Measurements from ENCODE around the gene RNF224.
A peak's percentile ranks its signal among the peaks of the same experiment; 100 is the strongest.
"Not testable (repeated sequence)": the region's sequence is repeated elsewhere in the genome, so short reads cannot be mapped to it uniquely, and the experiment has no call there.

Gene RNF224

GRCh38 chr9:137240318-137240840 is 13.1 kb downstream of the RNF224 start:
- Mint-ChIP-seq H3K27ac (peak overlapping the region; percentile 90), H3K36me3 (ENCODE audit: low read depth) (peaks cover 39% of the 10 kb centered on the region), H3K4me1 (ENCODE audit: low read depth) (peaks cover 57% of the 10 kb centered on the region), H3K4me3 (peak overlapping the region; percentile 78), H3K27me3 (peaks cover 7% of the 10 kb centered on the region), H3K9me3 (no peaks in the 10 kb centered on the region)
- intact Hi-C loops (cut with micrococcal nuclease), result no loop called here

DNA sequence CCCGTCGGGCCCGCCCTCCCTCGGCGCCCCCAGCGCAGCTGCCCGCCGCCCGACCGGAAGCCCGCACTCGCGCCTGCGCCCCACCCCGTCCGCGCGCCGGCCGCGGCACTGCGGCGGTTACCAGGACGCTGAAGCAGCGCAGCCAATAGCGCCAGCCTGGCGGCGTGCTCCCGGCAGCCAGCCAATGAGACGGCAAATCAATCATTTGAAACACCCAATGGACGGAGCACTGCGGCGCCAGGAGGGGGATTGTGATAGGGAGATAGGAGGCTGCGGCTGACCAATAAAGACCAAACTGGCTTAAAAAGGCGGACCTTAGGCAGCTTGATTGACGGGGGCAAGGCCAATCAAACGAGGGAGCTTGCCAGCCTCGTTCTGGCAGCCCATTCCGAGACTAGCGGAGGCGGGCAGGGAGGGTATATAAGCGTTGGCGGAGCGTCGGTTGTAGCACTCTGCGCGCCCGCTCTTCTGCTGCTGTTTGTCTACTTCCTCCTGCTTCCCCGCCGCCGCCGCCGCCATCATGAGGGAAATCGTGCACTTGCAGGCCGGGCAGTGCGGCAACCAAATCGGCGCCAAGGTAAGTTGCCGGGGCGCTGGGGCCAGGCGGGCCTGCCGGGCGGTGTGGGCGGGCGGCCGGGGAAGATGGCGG is 13.7 kb downstream of the RNF224 start, which contains the start of gene TUBB4B:
TSS of gene TUBB4B (plus strand) at position 447 of the 649 bp plus-strand sequence. CDS start at position 521, 74 bp downstream.
- intact Hi-C loops (cut with micrococcal nuclease), result loop anchor here (1.0 kb wide), 1 partner anchor 14 kb away; the partner anchor contains the start of gene NELFB
- Mint-ChIP-seq H3K36me3 (ENCODE audit: low read depth) (peaks cover 39% of the 10 kb centered on the region), H3K27ac (peak within 1 kb of the TSS; percentile 90), H3K27me3 (peaks cover 3% of the 10 kb centered on the region), H3K4me1 (ENCODE audit: low read depth) (peaks cover 56% of the 10 kb centered on the region), H3K9me3 (no peaks in the 10 kb centered on the region), H3K4me3 (peak within 1 kb of the TSS; percentile 86)

GRCh38 chr9:137241490-137242268 is 14.4 kb downstream of the RNF224 start:
- peaks cover 39% of the 10 kb centered on the region for H3K36me3 Mint-ChIP-seq (ENCODE audit: low read depth)
- peak overlapping the region; percentile 90 for H3K27ac Mint-ChIP-seq
- intact Hi-C loops (cut with micrococcal nuclease), result loop anchor here (1.0 kb wide), 1 partner anchor 14 kb away; the partner anchor contains the start of gene NELFB
- peaks cover 50% of the 10 kb centered on the region for H3K4me1 Mint-ChIP-seq (ENCODE audit: low read depth)
- H3K9me3 Mint-ChIP-seq, result no peaks in the 10 kb centered on the region
- peak overlapping the region; percentile 86 for H3K4me3 Mint-ChIP-seq
- H3K27me3 Mint-ChIP-seq, result no peaks in the 10 kb centered on the region

GRCh38 chr9:137242269-137243203 is 15.2 kb downstream of the RNF224 start:
- Mint-ChIP-seq H3K27me3 (no peaks in the 10 kb centered on the region), H3K27ac (peak overlapping the region; percentile 90), H3K4me3 (peak overlapping the region; percentile 78), H3K36me3 (ENCODE audit: low read depth) (peaks cover 39% of the 10 kb centered on the region), H3K9me3 (no peaks in the 10 kb centered on the region), H3K4me1 (ENCODE audit: low read depth) (peaks cover 43% of the 10 kb centered on the region)
- intact Hi-C loops (cut with micrococcal nuclease), result no loop called here

GRCh38 chr9:137243266-137243625 is 15.9 kb downstream of the RNF224 start:
- H3K27me3 Mint-ChIP-seq; H3K27ac Mint-ChIP-seq; intact Hi-C loops (cut with micrococcal nuclease); H3K9me3 Mint-ChIP-seq; H3K4me3 Mint-ChIP-seq: not testable (repeated sequence)
- peaks cover 39% of the 10 kb centered on the region for H3K36me3 Mint-ChIP-seq (ENCODE audit: low read depth)
- peaks cover 37% of the 10 kb centered on the region for H3K4me1 Mint-ChIP-seq (ENCODE audit: low read depth)

DNA sequence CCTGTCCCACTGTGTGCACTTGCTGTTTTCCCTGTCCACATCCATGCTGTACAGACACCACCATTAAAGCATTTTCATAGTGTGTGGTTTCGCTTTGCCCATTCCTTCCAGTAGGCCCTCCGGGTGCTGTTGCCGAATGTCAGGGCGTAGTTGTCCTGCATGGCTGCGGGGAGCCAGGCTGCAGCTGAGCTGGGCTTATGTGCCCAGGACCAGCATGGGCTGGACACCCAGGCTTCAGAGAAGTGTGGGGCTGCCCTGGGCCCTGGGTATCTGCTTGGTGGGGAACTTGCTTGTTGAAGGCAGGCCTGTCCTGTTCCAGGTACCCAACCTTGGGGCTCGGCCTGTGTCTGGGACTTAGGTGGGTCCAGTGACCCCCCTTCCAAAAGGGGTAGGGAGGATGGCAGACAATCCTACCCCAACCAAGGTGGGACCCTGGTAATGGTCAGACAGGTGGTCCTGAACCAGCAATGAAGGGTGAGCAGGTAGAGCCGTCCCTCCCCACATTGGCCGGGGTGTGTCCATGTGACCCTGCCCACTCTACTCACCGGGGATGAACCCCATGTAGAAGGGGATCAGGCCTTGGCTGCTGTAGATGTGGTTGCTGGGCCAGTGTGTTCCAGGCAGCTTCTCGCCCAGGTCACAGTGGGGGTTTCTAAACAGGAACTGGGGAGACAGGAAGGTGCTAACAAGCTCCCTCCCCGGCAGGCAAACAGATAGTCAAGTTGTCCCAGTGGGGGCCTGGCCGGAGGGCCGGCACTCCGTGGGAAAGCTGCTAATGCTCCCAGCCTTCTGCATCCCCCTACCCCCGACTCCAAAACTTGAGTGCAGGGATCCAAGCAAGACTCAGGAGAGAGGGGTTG is 16.6 kb downstream of the RNF224 start:
- Mint-ChIP-seq H3K27me3 (no peaks in the 10 kb centered on the region), H3K36me3 (ENCODE audit: low read depth) (peaks cover 37% of the 10 kb centered on the region), H3K4me3 (peak overlapping the region; percentile 24), H3K9me3 (no peaks in the 10 kb centered on the region), H3K4me1 (ENCODE audit: low read depth) (peaks cover 31% of the 10 kb centered on the region), H3K27ac (peak overlapping the region; percentile 9)
- intact Hi-C loops (cut with micrococcal nuclease), result no loop called here

DNA sequence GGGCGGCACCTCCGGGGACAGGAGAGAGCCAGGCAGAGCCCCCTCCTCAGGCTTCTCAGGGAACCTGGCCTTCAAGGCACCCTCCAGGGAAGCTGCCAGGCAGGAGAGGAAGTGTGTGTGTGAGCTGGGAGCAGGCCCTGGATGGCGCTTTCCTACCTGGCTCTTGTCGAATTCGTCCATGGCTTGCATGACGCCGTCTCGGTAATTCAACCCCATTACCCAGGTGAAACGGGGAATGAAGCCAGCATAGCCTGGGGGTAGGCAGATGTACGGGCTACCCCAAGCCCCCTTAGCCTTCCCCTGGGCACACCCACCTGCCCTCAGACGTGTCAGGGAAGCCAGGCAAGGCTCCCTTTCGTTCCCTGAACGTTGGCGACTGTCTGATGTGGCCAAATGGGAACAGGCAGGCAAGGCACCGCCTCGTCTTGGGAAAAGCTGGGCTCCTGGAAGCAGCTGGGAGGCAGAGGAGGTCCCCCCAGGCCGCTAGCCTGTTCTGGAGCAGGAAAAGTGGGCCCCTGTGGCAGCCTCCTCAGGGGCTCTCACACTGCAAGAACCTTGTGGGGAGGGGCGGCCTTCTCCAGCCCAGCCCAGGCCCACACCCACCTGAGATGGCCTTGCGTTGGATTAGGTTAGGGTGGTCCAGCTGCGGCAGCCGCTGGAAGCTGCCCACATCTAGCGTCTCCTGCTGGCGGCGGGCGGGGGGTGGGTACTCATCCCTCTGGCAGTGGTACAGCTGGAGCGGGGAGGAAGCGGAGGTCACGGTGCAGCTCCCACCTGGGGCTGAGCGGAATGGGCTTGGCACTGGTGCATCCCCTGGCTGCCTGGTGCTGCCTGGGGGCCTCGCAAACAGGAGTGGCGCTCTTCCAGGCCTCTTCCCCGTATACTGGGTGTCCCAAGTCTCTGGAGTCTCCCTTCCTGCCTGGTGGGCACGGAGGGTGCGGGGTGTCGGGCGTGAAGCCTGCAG is 17.5 kb downstream of the RNF224 start:
- Mint-ChIP-seq H3K9me3 (no peaks in the 10 kb centered on the region), H3K27ac (peak overlapping the region; percentile 9), H3K36me3 (ENCODE audit: low read depth) (peaks cover 33% of the 10 kb centered on the region), H3K27me3 (no peaks in the 10 kb centered on the region), H3K4me1 (ENCODE audit: low read depth) (peaks cover 26% of the 10 kb centered on the region), H3K4me3 (no peak overlapping the region)
- intact Hi-C loops (cut with micrococcal nuclease), result no loop called here

GRCh38 chr9:137245450-137246421 is 18.4 kb downstream of the RNF224 start:
- Mint-ChIP-seq H3K36me3 (ENCODE audit: low read depth) (peaks cover 33% of the 10 kb centered on the region), H3K9me3 (no peaks in the 10 kb centered on the region), H3K27me3 (no peaks in the 10 kb centered on the region), H3K4me1 (ENCODE audit: low read depth) (peaks cover 26% of the 10 kb centered on the region), H3K27ac (no peak overlapping the region), H3K4me3 (no peak overlapping the region)
- intact Hi-C loops (cut with micrococcal nuclease), result no loop called here

DNA sequence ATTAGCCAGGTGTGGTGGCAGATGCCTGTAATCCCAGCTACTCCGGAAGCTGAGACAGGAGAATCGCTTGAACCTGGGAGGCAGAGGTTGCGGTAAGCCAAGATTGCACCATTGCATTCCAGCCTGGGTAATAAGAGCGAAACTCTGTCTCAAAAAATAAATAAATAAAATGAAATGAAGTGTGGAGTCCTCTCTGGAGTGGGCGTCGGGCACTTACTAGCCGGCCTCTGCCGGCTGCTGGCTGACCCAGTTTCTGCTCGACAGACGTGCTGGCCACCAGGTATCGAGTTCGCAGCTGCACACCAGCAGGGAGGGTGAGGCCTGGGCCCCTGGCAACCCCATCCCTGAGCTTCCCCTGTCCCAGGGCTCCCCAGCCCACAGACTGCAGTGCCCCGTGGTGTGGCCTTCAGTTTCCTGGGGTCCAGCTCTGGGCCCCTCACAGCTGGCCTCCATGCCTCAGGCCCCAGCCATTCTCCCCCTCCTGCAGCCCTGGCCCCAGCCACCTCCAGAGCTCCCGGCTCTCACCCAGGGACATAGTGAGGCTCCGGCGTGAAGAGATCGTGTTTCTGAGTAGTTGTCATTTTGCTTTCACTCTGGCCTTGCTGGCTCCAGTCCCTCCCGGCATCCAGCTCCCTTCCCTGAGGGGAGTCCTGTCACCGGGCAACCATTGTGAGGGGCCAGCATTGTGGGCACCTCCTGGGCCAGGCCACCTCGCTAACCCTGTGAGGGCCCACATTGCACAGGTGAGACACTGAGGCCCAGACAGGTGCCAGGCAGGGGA is 20.0 kb downstream of the RNF224 start:
- peaks cover 19% of the 10 kb centered on the region for H3K36me3 Mint-ChIP-seq (ENCODE audit: low read depth)
- intact Hi-C loops (cut with micrococcal nuclease), result no loop called here
- H3K4me1 Mint-ChIP-seq (ENCODE audit: low read depth), result peaks cover 23% of the 10 kb centered on the region
- H3K27ac Mint-ChIP-seq, result no peak overlapping the region
- H3K4me3 Mint-ChIP-seq, result no peak overlapping the region
- no peaks in the 10 kb centered on the region for H3K27me3 Mint-ChIP-seq
- no peaks in the 10 kb centered on the region for H3K9me3 Mint-ChIP-seq

GRCh38 chr9:137247916-137248175 is 20.5 kb downstream of the RNF224 start:
- intact Hi-C loops (cut with micrococcal nuclease), result no loop called here
- Mint-ChIP-seq H3K27me3 (no peaks in the 10 kb centered on the region), H3K36me3 (ENCODE audit: low read depth) (peaks cover 14% of the 10 kb centered on the region)

More at GRCh38 chr9:137247916-137248175, 20.5 kb downstream of the RNF224 start:
- no peak overlapping the region for H3K4me3 Mint-ChIP-seq
- no peak overlapping the region for H3K27ac Mint-ChIP-seq
- peaks cover 17% of the 10 kb centered on the region for H3K4me1 Mint-ChIP-seq (ENCODE audit: low read depth)
- H3K9me3 Mint-ChIP-seq, result no peaks in the 10 kb centered on the region

Measured in dendritic cell treated with granulocyte-macrophage colony-stimulating factor and Interleukin-4, amounts not matched to agents 40 ng/mL and 50 ng/mL, for 4 days (primary cell).